OCI-M2 (cell line): ENCODE measurements around the gene RBM27.
"Not testable (repeated sequence)": the region's sequence is repeated elsewhere in the genome, so short reads cannot be mapped to it uniquely, and the experiment has no call there.

Experiments used
- DNase-seq: peaks from one replicate; lab custom pipeline; 2025; ENCODE audit not compliant: unreplicated experiment; lab: John Stamatoyannopoulos, UW

RBM27 gene

GRCh38 chr5:146203011-146203871 is at the start of gene RBM27:
RBM27 (plus strand) TSS chr5:146203605; CDS start chr5:146203766, 161 bp downstream.
- DNase-seq: peak; percentile 94

- DNase-seq: no peak
Observed at GRCh38 chr5:146158255-146158654, 45.1 kb upstream of the RBM27 start.

- no peak for DNase-seq
Observed at GRCh38 chr5:146164382-146164781, 39.0 kb upstream of the RBM27 start.

- DNase-seq: no peak
Observed at GRCh38 chr5:146165460-146165859, 37.9 kb upstream of the RBM27 start.

GRCh38 chr5:146165903-146166302 is 37.5 kb upstream of the RBM27 start:
- DNase-seq: no peak

GRCh38 chr5:146169076-146169475 is 34.3 kb upstream of the RBM27 start:
- DNase-seq: no peak

- not testable (repeated sequence) for DNase-seq
Observed at GRCh38 chr5:146173049-146173448, 30.4 kb upstream of the RBM27 start.

- no peak for DNase-seq
Observed at GRCh38 chr5:146173597-146173996, 29.8 kb upstream of the RBM27 start.

GRCh38 chr5:146176805-146177204 is 26.6 kb upstream of the RBM27 start:
- no peak for DNase-seq

- no peak for DNase-seq
Observed at GRCh38 chr5:146179696-146180095, 23.7 kb upstream of the RBM27 start.

- DNase-seq: not testable (repeated sequence)
Observed at GRCh38 chr5:146183403-146183802, 20.0 kb upstream of the RBM27 start.

GRCh38 chr5:146185161-146185560 is 18.2 kb upstream of the RBM27 start:
- DNase-seq: no peak

GRCh38 chr5:146188358-146188757 is 15.0 kb upstream of the RBM27 start:
- DNase-seq: no peak

GRCh38 chr5:146192571-146193043 is 10.8 kb upstream of the RBM27 start:
- DNase-seq: no peak

GRCh38 chr5:146193285-146193684 is 10.1 kb upstream of the RBM27 start:
- no peak for DNase-seq

GRCh38 chr5:146194997-146195396 is 8.4 kb upstream of the RBM27 start:
- not testable (repeated sequence) for DNase-seq

GRCh38 chr5:146196459-146197048 is 6.9 kb upstream of the RBM27 start:
- no peak for DNase-seq

GRCh38 chr5:146199176-146199815 is 4.1 kb upstream of the RBM27 start:
- no peak for DNase-seq

- DNase-seq: not testable (repeated sequence)
Observed at GRCh38 chr5:146201795-146202194, 1.6 kb upstream of the RBM27 start.

- no peak for DNase-seq
Observed at GRCh38 chr5:146203872-146204192, 427 bp downstream of the RBM27 start.

GRCh38 chr5:146205499-146206202 is 2.2 kb downstream of the RBM27 start:
- DNase-seq: no peak
